HUDEP-2 (cell line): ENCODE measurements around the gene CPT1C.

ENCODE experiments used
- DNase-seq, 76 experiments: peaks; one replicate each; lab custom pipeline; 2025; ENCODE audit not compliant: unreplicated experiment in 76 of 76; lab: John Stamatoyannopoulos, UW

The CPT1C gene

GRCh38 chr19:49746206-49746958 is 55.5 kb downstream of the CPT1C start:
- DNase-seq, result peak in 64 of 76 experiments; percentile 22 to 90 (median 66)

DNA sequence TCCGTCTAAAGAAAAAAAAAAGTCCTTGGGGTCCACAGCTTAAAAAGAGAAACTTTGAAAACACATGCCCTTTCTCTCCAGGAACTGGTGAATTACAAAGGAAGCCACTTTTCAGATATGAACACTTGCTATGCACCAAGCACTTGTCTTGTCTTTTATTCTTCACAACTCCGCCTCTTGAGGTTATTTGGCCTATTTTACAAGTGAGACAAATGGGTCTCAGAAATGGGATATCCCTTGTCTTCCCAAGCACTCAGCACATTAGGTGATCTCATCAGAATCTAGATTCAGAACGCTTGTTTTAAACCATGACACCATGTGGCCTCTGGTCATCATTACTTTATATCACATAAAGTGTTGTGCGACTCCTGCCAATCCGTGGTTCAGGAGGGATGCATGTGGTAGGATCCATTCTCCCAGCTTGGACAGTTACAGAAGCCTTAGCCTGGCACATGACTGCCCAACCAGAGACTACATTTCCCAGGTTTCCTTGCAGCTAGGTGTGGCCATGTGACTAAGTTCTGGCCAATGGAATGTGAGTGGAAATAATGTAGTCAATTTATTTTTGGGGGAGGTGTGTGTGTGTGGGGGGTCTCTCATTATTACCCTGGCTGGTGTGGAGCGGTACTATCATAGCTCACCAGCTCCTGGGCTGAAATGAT is 58.3 kb downstream of the CPT1C start:
- peak in 3 of 76 experiments; percentile 13 to 28 (median 19) for DNase-seq

DNA sequence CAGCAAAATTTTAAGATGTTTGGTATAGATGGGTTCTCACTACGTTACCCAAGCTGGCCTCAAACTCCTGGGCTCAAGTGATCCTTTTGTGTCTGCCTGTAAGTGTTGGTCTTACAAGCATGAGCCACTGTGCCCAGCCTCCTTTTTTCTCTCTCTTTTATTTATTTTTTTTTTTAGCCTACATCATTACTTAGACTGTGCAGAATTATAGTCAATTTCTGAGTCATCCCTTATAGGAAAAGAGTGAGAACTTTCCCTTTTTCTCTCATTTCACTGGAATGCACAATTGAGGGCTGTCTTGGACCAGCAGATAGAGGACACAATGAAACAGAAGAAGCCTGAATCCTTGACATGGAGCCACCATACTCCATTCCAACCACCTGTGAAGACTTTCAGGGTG is 58.9 kb downstream of the CPT1C start:
- DNase-seq, result no peak

- no peak for DNase-seq
These were observed 61.8 kb downstream of the CPT1C start for GRCh38 chr19:49752701-49753100.

GRCh38 chr19:49755956-49756355 is 65.0 kb downstream of the CPT1C start:
- DNase-seq, result no peak

DNA sequence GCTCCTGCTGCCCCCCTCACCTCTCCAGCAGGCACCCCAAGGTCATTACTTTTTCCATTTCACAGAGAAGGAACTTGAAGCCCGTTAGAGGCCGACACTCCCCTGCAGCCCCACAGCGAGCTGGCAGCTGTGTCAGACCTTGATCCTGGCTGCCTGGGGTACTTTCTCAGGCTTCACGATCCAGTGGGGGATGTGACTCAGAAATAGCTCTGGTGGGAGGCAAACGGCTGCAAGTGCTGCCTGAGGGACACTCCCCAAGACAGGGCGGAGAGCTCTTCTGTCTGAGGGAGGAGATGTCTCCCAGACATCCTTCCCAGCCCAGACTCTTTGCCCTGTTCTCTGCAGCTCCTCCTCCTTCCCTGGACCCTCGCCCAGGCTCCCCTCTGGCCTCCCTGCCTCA is 67.4 kb downstream of the CPT1C start:
- peak in 21 of 76 experiments; percentile 3 to 64 (median 36) for DNase-seq

DNA sequence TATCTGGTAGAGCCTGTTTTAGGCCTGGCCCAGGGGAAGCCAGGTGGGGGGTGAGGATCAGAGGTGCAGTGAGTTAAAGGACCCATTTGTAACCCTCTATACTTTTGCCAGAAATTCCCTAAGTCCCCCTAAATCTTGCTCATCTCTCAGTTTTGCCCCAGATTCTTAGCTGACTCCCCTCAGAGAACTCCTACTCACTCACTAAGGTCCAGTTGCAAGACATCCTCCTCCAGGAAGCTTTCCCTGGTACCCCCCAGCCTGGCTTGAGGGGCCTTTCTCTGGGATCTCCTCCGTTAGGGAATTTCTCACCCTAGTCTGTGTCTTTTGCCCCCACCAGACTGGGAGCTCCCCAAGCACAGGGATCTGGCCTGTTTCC is 70.3 kb downstream of the CPT1C start:
- DNase-seq, result no peak

DNA sequence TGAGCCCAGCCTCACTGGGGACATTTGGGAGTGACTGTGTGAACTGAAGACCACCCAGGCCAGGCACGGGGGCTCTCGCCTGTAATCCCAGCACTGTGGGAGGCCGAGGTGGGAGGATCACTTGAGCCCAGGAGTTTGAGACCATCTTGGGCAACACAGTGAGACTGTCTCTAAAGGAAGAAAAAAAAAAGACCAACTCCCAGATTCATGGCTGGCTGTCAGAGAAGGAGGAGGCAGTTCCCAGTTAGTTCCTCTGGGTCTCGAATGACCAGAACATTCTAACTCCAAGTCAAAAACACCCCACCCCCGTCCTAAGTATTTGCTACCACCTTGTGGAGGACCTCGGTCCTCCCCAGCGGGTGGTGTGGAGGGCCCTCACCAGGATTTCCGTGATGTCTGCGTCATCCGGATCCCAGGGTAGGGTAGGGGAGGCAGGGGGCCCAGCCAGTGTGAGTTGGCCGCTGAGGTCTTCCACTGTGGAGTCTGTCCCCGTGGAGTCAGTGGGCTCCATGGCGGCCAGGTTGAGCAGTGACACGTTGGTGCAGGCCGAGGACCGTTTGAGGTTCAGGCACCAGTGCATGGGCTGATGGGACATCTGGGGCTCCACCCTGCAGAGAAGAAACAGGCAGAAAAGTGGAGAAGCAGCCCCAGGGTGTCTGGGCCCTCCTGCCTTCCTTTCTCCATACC is 70.9 kb downstream of the CPT1C start:
- DNase-seq, result no peak

DNA sequence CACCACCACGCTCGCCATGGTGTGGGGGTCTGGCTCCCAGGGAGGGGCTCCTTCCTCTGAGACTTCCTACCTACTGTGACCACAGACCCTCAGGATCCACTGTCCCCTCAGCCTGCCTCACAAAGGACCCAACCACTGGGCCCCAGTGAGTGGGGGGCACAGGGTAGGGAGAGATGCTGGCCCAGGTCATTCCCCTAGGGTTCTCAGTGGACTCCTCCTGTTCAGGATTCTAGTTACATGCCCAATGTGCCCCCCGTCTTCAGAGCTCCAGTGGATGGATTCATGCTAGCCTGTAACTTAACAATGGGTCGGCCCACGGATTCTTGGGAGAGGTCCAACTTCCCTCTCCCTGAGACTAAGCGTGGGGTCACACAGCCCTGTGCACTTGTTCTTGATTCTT is 72.3 kb downstream of the CPT1C start, which contains the start of gene TSKS:
Gene TSKS, minus strand, starts transcription at position 77 of the 400 bp plus-strand sequence. Its CDS starts 59 bp downstream, at position 18.
- DNase-seq, result no peak
